Brain microvascular endothelial cell (primary cell): ENCODE measurements around the gene FAM111B.
A peak's percentile ranks its signal among the peaks of the same experiment; 100 is the strongest.
"Not testable (repeated sequence)": the region's sequence is repeated elsewhere in the genome, so short reads cannot be mapped to it uniquely, and the experiment has no call there.

Experiments used
- DNase-seq: peaks from one replicate; pipeline ENCODE4 v3.0.0-alpha.2; 2020
- H3K27ac ChIP-seq: fragments of 250-450 bp; sonication (Bioruptor Pico); 2 replicates; pipeline ENCODE4 v1.5.1; 2020; ENCODE audit warnings: mild to moderate bottlenecking, moderate library complexity
- H3K27me3 ChIP-seq: fragments of 250-450 bp; sonication (Bioruptor Pico); replicated peaks from 2 replicates; pipeline ENCODE4 v1.5.1; 2020; ENCODE audit warnings: mild to moderate bottlenecking
- H3K36me3 ChIP-seq: fragments of 250-450 bp; sonication (Bioruptor Pico); replicated peaks from 2 replicates; pipeline ENCODE4 v1.5.1; 2020; ENCODE audit warnings: mild to moderate bottlenecking
- H3K4me3 ChIP-seq: 2 replicates; pipeline ENCODE4 v1.5.1; 2011; ENCODE audit warnings: low read depth, mild to moderate bottlenecking, control low read depth, low read length, moderate library complexity
- CTCF ChIP-seq: IDR thresholded peaks from 2 replicates; pipeline ENCODE4 v1.5.1; 2011; ENCODE audit warnings: low read depth, mild to moderate bottlenecking, moderate library complexity, low read length, control low read depth, inconsistent platforms; ENCODE audit errors: missing control alignments
- in situ Hi-C: cut with HindIII; loops from 2 replicates; pipeline ENCODE4 v1.10.0; 2017; ENCODE audit warnings: low sequenced_read_pairs, low pct_ligation_motif_present

The FAM111B gene

GRCh38 chr11:59097113-59097708 lies 9.8 kb upstream of the FAM111B start:
- H3K4me3 ChIP-seq: no peak overlapping the region
- H3K27me3 ChIP-seq: no peaks in the 10 kb centered on the region
- H3K27ac ChIP-seq: no peak overlapping the region
- DNase-seq: peak; percentile 69
- TF ChIP-seq CTCF: peak; percentile 82
- in situ Hi-C loops: no loop called here
- H3K36me3 ChIP-seq: no peaks in the 10 kb centered on the region

GRCh38 chr11:59097938-59098337 lies 9.1 kb upstream of the FAM111B start:
- DNase-seq, in situ Hi-C loops, H3K4me3 ChIP-seq, H3K27ac ChIP-seq, H3K36me3 ChIP-seq, H3K27me3 ChIP-seq: not testable (repeated sequence)

GRCh38 chr11:59102259-59102765 lies 4.7 kb upstream of the FAM111B start:
- peak; percentile 59 for TF ChIP-seq CTCF
- in situ Hi-C loops: no loop called here

GRCh38 chr11:59107721-59108120 lies 684 bp downstream of the FAM111B start:
- H3K27ac ChIP-seq, H3K36me3 ChIP-seq, in situ Hi-C loops, H3K27me3 ChIP-seq, DNase-seq: not testable (repeated sequence)
- H3K4me3 ChIP-seq: peak overlapping the region; percentile 60

More at GRCh38 chr11:59102259-59102765, 4.7 kb upstream of the FAM111B start:
- Histone ChIP-seq H3K27ac (no peak overlapping the region), H3K27me3 (no peaks in the 10 kb centered on the region), H3K4me3 (peak overlapping the region; percentile 37), H3K36me3 (no peaks in the 10 kb centered on the region)
- DNase-seq: peak; percentile 35

GRCh38 chr11:59112494-59112893 lies 5.5 kb downstream of the FAM111B start:
- in situ Hi-C loops: no loop called here
- Histone ChIP-seq H3K27me3 (no peaks in the 10 kb centered on the region), H3K36me3 (no peaks in the 10 kb centered on the region), H3K4me3 (no peak overlapping the region), H3K27ac (no peak overlapping the region)
- no peak for DNase-seq
- no peak for TF ChIP-seq CTCF

- no peak for TF ChIP-seq CTCF
- H3K36me3 ChIP-seq: no peaks in the 10 kb centered on the region
- in situ Hi-C loops: no loop called here
- no peak for DNase-seq
- H3K4me3 ChIP-seq: no peak overlapping the region
- no peaks in the 10 kb centered on the region for H3K27me3 ChIP-seq
- no peak overlapping the region for H3K27ac ChIP-seq
These were observed 7.3 kb downstream of the FAM111B start for GRCh38 chr11:59114344-59114743.

- in situ Hi-C loops: no loop called here
- Histone ChIP-seq H3K27me3 (no peaks in the 10 kb centered on the region), H3K4me3 (no peak overlapping the region), H3K36me3 (no peaks in the 10 kb centered on the region), H3K27ac (no peak overlapping the region)
- DNase-seq: no peak
- TF ChIP-seq CTCF: no peak
These were observed 8.5 kb downstream of the FAM111B start for GRCh38 chr11:59115553-59115952.
